HG03460 (cell line): Measurements from ENCODE around the gene KIF26A.

Source experiments
- ATAC-seq: cut with Tn5 transposase; IDR thresholded peaks from one replicate; pipeline ENCODE4 v1.9.1; 2021; ENCODE audit not compliant: unreplicated experiment

The KIF26A gene

GRCh38 chr14:104112609-104113571 is 25.5 kb upstream of the KIF26A start:
- no peak for ATAC-seq

- no peak for ATAC-seq
Measured at GRCh38 chr14:104113631-104114420, 24.6 kb upstream of the KIF26A start.

GRCh38 chr14:104114421-104115130 is 23.8 kb upstream of the KIF26A start:
- no peak for ATAC-seq

DNA sequence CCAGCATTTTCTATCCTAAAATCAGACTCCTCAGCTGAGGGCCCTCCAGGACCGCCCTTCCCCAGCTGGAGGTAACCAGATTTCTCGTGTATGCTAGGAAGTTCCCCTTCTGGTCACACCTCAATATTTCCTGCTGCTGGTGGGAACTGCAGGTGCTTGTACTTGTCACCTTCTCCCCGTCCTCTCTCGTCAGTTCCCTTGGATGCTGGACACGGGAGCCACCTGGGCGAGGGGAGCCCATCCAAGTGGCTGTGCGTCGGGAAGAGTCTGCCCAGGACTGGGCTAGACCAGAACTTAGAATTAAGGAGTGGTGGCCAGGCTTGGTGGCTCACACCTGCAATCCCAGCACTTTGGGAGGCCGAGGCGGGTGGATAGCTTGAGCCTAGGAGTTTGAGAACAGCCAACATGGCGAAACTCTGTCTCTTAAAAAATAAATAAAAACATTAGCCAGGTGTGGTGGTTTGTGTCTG is 23.2 kb upstream of the KIF26A start:
- no peak for ATAC-seq

DNA sequence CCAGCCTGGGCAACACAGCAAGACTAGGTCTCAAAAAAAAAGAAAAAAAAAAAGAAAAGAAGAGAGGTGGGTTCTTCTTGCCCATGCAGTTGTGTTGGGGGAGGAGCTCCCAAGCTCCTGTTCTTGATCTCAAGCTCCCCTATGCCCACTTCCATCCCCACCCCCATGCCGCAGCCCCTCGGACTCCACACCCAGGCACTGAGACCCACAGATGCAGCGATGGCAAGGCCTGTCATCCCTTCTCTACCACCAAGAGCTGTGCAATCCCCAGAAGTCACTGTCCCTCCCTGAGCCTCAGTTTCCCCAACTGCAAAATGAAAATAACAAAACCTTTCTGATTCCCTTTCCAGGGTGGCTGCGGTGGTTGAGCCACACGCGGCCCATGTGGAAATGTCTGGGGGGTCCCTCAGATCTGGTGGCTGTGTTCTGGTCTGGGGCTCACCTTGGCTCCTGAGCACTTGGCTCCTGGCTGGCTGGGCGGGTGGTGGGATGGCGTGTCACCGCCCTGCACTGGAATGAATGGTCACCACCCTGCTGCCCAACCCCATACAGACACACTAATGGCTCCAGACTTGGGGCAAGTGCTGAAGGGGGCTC is 22.6 kb upstream of the KIF26A start:
- ATAC-seq = no peak

DNA sequence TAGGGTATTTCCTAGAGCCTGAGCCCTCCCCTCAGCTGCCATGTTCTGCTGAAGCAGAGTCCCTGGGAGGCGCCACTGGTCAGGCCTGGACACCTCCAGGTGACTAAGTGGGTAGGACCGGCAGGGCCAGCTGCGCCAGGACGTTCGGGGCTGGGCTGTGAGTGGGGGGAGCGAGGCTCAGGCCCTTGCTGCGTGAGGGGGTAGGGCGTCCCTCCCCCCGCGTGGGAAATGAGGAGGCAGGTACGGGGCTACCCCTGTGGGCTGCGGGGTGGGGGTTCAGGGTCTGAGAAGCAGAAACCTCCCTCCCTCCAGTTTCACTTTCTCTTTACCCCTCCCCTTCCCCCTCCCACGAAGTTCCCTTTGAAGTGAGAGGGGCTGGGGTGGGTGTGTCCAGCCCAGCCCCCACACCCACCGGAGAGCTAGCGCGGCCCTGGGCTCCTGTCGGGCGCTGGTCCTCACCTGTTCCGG is 22.1 kb upstream of the KIF26A start:
- no peak for ATAC-seq

DNA sequence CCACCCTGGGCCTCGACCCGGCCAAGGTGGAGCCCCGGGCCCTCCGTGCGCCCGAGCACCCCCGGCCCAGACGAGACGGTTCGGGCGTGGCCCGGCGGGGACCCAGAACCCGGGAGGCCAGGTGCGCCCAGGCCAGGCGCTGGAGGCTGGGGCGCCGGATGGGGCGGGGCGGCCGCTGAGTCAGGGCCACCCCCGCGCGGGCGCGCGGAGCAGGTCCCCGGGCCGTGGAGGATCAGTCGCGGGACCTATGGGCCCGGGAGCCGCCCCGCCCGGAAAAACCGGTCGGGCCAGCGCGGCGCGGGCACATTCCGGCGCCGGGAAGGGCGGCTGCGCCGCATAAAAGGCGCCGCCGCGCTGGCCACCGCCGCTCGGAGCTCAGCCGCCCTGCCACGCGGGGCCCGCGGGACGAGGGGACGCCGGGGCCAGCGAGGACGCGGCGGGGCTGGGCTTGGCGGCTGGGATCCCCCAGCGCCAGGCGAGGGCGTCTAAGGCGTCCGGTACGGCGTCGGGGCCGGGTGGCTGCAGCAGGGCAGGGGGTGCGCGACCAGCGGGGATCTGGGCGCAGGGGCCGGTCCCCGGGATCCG is 21.5 kb upstream of the KIF26A start:
- ATAC-seq = no peak

- ATAC-seq = no peak
Measured at GRCh38 chr14:104117341-104118005, 20.9 kb upstream of the KIF26A start.

DNA sequence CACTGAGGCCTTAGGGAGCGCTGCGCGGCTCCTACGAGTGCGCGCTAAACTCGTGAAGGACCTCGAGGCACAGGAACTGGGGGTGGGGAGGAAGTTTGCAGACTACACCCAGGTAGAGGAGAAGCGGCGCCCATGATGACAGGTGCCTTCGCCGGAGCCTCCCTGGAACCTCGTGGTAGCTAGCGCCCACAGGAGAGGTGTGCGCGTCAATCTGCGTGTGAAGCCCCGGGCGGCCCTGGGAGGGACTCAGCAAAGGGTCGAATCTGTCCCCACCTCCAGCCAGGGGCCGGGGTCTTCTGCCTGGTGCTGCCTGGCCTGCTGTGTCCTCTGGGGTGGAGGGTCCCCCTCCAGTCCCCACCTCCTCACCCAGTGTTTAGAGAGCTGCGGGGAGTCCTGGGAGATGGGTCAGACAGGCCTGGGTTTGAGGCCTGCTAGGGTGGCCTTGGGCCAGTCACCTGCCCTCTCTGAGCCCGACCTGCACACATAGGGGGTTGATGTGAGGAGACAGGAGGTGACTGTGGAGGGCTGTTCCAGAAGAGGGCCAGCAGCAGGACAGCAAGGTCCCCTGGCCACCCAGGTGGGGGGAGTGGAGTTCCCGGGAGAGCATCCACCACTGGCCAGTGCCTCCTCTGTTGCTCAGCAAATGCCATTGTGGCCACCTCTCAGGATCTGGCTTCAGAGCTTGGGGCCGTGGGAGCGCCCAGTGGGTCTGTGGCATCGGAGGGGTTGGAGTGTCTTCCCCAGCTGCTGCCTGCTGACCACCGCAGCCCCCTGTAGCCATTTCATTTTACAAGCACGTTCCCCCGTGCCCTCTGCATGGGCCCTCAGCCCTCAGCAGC is 20.2 kb upstream of the KIF26A start:
- no peak for ATAC-seq

- ATAC-seq = no peak
Measured at GRCh38 chr14:104119119-104119487, 19.3 kb upstream of the KIF26A start.

DNA sequence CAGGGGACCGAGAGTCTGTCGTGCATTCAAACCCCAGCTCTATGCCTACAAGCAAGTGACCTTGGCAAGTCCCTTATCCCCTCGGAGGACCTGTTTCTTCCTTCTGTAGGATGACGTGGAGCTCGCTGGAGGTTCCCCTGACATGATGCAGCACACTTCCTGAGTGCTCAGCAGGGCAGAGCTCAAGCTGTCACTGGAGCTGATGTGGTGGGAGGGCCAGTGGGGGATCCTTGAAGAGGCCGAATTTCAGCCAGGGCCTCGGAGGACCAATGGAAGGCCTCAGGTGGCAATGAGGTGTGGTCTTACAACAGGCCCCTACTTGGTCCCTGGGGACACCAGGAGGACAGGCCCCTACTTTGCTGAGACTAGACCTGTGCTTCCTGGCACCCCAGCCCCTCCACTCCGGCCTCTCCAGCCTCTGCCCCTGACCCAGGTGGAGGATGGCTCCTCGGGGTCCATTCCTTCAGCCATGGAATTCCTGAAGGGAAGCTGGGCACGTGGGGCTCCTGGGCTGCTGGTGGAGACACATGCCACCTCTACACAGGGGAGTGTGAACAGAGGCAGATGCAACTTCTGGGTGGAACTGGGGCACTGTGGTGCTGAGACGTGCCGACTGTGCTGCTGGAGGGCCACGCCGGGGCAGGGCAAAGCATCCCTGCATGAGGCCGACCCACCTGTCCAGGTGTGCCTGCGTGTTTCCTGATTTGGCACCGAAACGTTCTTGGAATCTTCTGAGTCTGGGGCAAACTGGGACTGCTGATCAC is 18.7 kb upstream of the KIF26A start:
- no peak for ATAC-seq

- ATAC-seq = no peak
Measured at GRCh38 chr14:104120281-104120741, 18.1 kb upstream of the KIF26A start.

DNA sequence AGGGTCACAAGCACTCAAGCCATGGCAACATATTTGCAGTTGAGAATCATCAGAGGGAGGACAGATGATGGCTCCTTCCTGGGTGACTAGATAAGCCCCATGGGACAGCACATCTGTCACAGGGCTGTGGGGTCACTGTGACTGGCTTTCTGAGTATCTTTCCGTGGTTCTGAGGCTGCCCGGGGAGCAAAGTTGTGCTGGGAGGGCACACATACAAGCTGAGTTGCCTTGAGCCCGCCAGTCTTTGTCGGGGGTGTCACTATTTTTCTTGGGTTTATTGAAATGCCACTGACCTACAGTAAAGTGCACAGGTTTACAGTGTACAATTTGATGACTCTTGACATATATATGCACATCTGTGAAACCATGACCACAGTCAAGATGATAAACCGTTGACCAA is 17.2 kb upstream of the KIF26A start:
- ATAC-seq = no peak

GRCh38 chr14:104123879-104124278 is 14.5 kb upstream of the KIF26A start:
- no peak for ATAC-seq

GRCh38 chr14:104125011-104125410 is 13.4 kb upstream of the KIF26A start:
- ATAC-seq = no peak

- ATAC-seq = no peak
Measured at GRCh38 chr14:104126753-104127152, 11.6 kb upstream of the KIF26A start.

- no peak for ATAC-seq
Measured at GRCh38 chr14:104128981-104129380, 9.4 kb upstream of the KIF26A start.

GRCh38 chr14:104129556-104129955 is 8.8 kb upstream of the KIF26A start:
- no peak for ATAC-seq
